PC-3 (cell line): ENCODE results near the gene HMOX2. TPM values are rescaled to one million over a fixed set of nuclear protein-coding genes. Genes with fewer than 3 reads are reported as not detected.

ENCODE experiments used
- ATAC-seq: fragments of 200-7000 bp; cut with Tn5 transposase; 2 replicates; pipeline ENCODE4 v1.9.1; 2020; ENCODE audit warnings: mild to moderate bottlenecking, moderate library complexity
- BruUV-seq: library from RNA; stranded (reverse); fragments of 400-500 nt; replicated peaks from 2 replicates; lab custom pipeline; 2021; lab: Mats Ljungman, UMichigan
- CTCF ChIA-PET: fragments of 300-600 bp; sonication (Branson Sonifier 250); formaldehyde crosslinking; loops from one replicate; lab custom pipeline; 2022; ENCODE audit warnings: antibody characterized with exemption; lab: Charles Lee
- POLR2A ChIA-PET: fragments of 300-600 bp; sonication (Branson Sonifier 250); formaldehyde crosslinking; loops from one replicate; lab custom pipeline; 2022; ENCODE audit warnings: antibody characterized with exemption; ENCODE audit not compliant: unreplicated experiment; lab: Charles Lee
- DNase-seq: peaks from one replicate; pipeline ENCODE4 v3.0.0-alpha.2; 2015
- H2AFZ ChIP-seq: fragments of 300-600 bp; sonication (generic); 2 replicates; pipeline ENCODE4 v1.6.0; 2016; ENCODE audit warnings: antibody characterized with exemption, low read length
- H3F3A ChIP-seq: fragments of 300-600 bp; sonication (generic); one replicate; pipeline ENCODE4 v1.6.0; 2017; ENCODE audit warnings: antibody characterized with exemption, low read length, control low read depth, mild to moderate bottlenecking; ENCODE audit not compliant: unreplicated experiment
- H3K27ac ChIP-seq: fragments of 300-600 bp; sonication (generic); 2 replicates; pipeline ENCODE4 v1.5.1; 2016; ENCODE audit warnings: mild to moderate bottlenecking, low read length
- H3K27me3 ChIP-seq: fragments of 300-600 bp; sonication (generic); 2 replicates; pipeline ENCODE4 v1.6.1; 2016; ENCODE audit warnings: low read length, mixed read lengths
- H3K36me3 ChIP-seq: fragments of 300-600 bp; sonication (generic); 2 replicates; pipeline ENCODE4 v1.6.1; 2016; ENCODE audit warnings: low read depth, mixed run types, low read length, mixed read lengths
- H3K4me1 ChIP-seq: fragments of 300-600 bp; sonication (generic); 2 replicates; pipeline ENCODE4 v1.5.1; 2016; ENCODE audit warnings: low read length; ENCODE audit not compliant: insufficient read depth
- H3K4me2 ChIP-seq: fragments of 300-600 bp; sonication (generic); 2 replicates; pipeline ENCODE4 v1.6.0; 2016; ENCODE audit warnings: low read length
- H3K4me3 ChIP-seq: fragments of 300-600 bp; sonication (generic); 2 replicates; pipeline ENCODE4 v1.5.1; 2016; ENCODE audit warnings: mild to moderate bottlenecking, low read length, mixed read lengths
- H3K79me2 ChIP-seq: fragments of 300-600 bp; sonication (generic); 2 replicates; pipeline ENCODE4 v1.6.1; 2017; ENCODE audit warnings: low read length, mixed read lengths
- H3K9ac ChIP-seq: fragments of 300-600 bp; sonication (generic); 2 replicates; pipeline ENCODE4 v1.6.0; 2016; ENCODE audit warnings: mild to moderate bottlenecking, low read length
- H3K9me2 ChIP-seq: fragments of 300-600 bp; sonication (generic); replicated peaks from 2 replicates; pipeline ENCODE4 v1.6.1; 2016; ENCODE audit warnings: mixed run types, low read length, mixed read lengths
- H3K9me3 ChIP-seq: fragments of 300-600 bp; sonication (generic); 2 replicates; pipeline ENCODE4 v1.6.1; 2016; ENCODE audit warnings: low read length, mixed read lengths
- H4K20me1 ChIP-seq: fragments of 300-600 bp; sonication (generic); 2 replicates; pipeline ENCODE4 v1.6.1; 2016; ENCODE audit warnings: low read length, mixed read lengths
- CTCF ChIP-seq: fragments of 300-600 bp; sonication (generic); conservative IDR thresholded peaks from 2 replicates; pipeline ENCODE4 v1.5.1; 2017; ENCODE audit warnings: antibody characterized with exemption, low read depth, mild to moderate bottlenecking, low read length
- EZH2 ChIP-seq: fragments of 300-600 bp; sonication (generic); IDR thresholded peaks from one replicate; pipeline ENCODE4 v1.6.1; 2017; ENCODE audit warnings: antibody characterized with exemption, mild to moderate bottlenecking, low read length; ENCODE audit not compliant: unreplicated experiment
- EZH2phosphoT487 ChIP-seq: fragments of 300-600 bp; sonication (generic); IDR thresholded peaks from 2 replicates; pipeline ENCODE4 v1.6.1; 2018; ENCODE audit warnings: mild to moderate bottlenecking, antibody characterized with exemption, low read length, borderline replicate concordance
- intact Hi-C: fragments of 100-400 bp; cut with micrococcal nuclease; formaldehyde crosslinking; loops from 2 replicates; pipeline ENCODE4 v1.9.0; 2023
- total RNA-seq: library from RNA; depleted of rRNA; stranded (reverse); fragments of >200 nt; gene quantifications from 2 replicates; pipeline ENCODE4 v1.2.3, GENCODE V29; 2014

Gene HMOX2
- total RNA-seq, 1 experiment from 2014 or later, result 86.9 TPM

DNA sequence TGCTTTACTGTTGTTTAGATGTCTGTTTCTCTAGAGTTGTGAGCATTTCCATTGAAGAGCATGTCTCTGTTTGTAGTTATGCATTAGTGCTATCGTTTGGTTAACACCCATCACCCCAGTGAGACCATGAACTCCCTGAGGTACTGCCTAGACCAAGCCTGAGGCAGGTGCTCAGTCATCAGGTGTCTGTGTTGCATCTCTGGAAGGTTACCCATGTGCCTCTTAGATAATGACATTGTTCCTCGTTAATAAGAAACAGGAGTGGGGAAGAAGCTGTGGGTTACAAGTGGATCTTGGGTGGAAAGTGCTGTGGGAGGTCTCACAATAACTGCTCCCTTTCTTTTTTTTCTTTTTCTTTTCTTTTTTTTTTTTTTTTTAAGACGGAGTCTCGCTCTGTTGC, 32.2 kb upstream of the HMOX2 start:
- peaks cover 38% of the 10 kb centered on the region for H3K36me3 ChIP-seq
- no peak overlapping the region for H3K27ac ChIP-seq
- H3K4me2 ChIP-seq, result no peak overlapping the region
- H4K20me1 ChIP-seq, result no peaks in the 10 kb centered on the region
- POLR2A ChIA-PET, result no interaction called here
- H3K27me3 ChIP-seq, result no peaks in the 10 kb centered on the region
- no peaks in the 10 kb centered on the region for H3K4me1 ChIP-seq
- no peak overlapping the region for H3K4me3 ChIP-seq
- no peaks in the 10 kb centered on the region for H3K9me2 ChIP-seq
- no peaks in the 10 kb centered on the region for H3K9me3 ChIP-seq
- no peak for TF ChIP-seq CTCF
- CTCF ChIA-PET, result no interaction called here
- no peak overlapping the region for H2AFZ ChIP-seq
- ATAC-seq (no peak), DNase-seq (no peak)
- H3K9ac ChIP-seq, result no peak overlapping the region
- no peaks in the 10 kb centered on the region for H3F3A ChIP-seq
- intact Hi-C loops, result no loop called here
- BruUV-seq, result no TSS peak
- H3K79me2 ChIP-seq, result no peaks in the 10 kb centered on the region

DNA sequence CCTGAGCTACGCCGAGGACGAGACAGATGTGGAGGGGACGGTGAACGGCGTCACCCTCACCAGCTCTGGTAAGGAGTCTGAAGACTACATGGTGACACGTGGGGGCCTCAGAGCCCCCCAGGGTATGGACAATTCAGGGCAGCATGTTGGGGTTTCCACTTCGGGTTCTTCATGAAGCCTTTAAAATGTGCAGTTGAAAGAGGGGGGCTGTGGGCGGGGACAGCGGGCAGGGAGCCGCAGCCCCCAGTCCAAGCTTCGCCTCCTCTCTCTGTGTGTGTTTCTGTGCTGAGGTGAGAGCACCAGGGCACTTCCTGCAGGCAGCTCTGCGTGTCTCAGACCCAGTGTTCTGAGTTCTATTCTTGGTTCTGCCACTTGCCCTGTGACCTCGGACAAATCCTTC, 25.8 kb upstream of the HMOX2 start:
- Histone ChIP-seq H3K4me3 (no peak overlapping the region), H3K4me1 (no peaks in the 10 kb centered on the region), H3F3A (no peaks in the 10 kb centered on the region), H3K9me3 (no peaks in the 10 kb centered on the region), H3K27me3 (no peaks in the 10 kb centered on the region), H3K27ac (no peak overlapping the region), H3K36me3 (peaks cover 22% of the 10 kb centered on the region), H3K9ac (no peak overlapping the region), H2AFZ (no peak overlapping the region), H4K20me1 (no peaks in the 10 kb centered on the region), H3K4me2 (no peak overlapping the region), H3K79me2 (no peaks in the 10 kb centered on the region), H3K9me2 (no peaks in the 10 kb centered on the region)
- POLR2A ChIA-PET, result no interaction called here
- BruUV-seq, result no TSS peak
- no peak for ATAC-seq
- intact Hi-C loops, result no loop called here
- DNase-seq, result no peak
- TF ChIP-seq EZH2phosphoT487 (no peak), CTCF (no peak), EZH2 (no peak)
- CTCF ChIA-PET, result no interaction called here

DNA sequence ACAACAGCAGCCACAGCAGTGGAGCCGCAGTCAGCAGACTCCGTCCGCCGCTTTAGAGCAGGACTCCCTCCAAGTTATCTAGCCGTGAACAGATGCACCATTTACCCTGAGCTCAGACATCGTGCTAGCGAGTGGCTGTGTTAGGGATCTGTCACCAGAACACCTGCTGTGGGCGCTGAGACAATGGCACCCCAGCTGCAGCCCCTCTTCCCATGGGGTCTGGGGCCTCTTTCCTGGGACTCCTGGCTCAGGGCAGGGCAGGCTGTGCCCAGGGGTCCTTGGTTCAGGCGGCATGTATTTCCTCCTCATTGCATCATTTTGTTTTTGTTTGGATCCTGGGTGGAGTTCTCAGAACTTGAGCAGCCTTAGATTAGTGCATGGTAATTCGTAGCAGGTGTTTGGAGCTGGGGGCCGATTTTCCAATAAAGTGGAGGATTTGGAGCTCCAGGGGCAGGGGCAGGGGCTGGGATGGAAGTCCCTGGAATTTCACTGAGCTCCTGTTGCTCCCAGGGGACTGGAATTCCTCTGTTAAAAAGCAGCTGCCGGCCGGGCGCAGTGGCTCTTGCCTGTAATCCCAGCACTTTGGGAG, 25.2 kb upstream of the HMOX2 start:
- H3K36me3 ChIP-seq, result peaks cover 22% of the 10 kb centered on the region
- DNase-seq (no peak), ATAC-seq (no peak)
- no peak for TF ChIP-seq CTCF
- TF ChIP-seq EZH2, result no peak
- no peak for TF ChIP-seq EZH2phosphoT487
- no peak overlapping the region for H3K27ac ChIP-seq
- no peaks in the 10 kb centered on the region for H3F3A ChIP-seq
- H2AFZ ChIP-seq, result no peak overlapping the region
- no TSS peak for BruUV-seq
- H3K9ac ChIP-seq, result no peak overlapping the region
- no peak overlapping the region for H3K4me3 ChIP-seq
- H3K9me3 ChIP-seq, result no peaks in the 10 kb centered on the region
- POLR2A ChIA-PET, result no interaction called here
- no peaks in the 10 kb centered on the region for H3K4me1 ChIP-seq
- H3K4me2 ChIP-seq, result no peak overlapping the region
- H3K9me2 ChIP-seq, result no peaks in the 10 kb centered on the region
- no peaks in the 10 kb centered on the region for H3K27me3 ChIP-seq
- H3K79me2 ChIP-seq, result no peaks in the 10 kb centered on the region
- CTCF ChIA-PET, result no interaction called here
- intact Hi-C loops, result no loop called here
- no peaks in the 10 kb centered on the region for H4K20me1 ChIP-seq
